ENCODE measurements around the gene PGM5.

Gene PGM5

GRCh38 chr9:68496356-68496755, 139.9 kb downstream of the PGM5 start:
- DNase-seq (ENCODE audit: low read depth): no peak

- DNase-seq (ENCODE audit: low read depth): no peak
Observed at GRCh38 chr9:68497629-68498028, 141.2 kb downstream of the PGM5 start.

- no peak for DNase-seq (ENCODE audit: low read depth)
Observed at GRCh38 chr9:68498816-68499215, 142.4 kb downstream of the PGM5 start.

DNA sequence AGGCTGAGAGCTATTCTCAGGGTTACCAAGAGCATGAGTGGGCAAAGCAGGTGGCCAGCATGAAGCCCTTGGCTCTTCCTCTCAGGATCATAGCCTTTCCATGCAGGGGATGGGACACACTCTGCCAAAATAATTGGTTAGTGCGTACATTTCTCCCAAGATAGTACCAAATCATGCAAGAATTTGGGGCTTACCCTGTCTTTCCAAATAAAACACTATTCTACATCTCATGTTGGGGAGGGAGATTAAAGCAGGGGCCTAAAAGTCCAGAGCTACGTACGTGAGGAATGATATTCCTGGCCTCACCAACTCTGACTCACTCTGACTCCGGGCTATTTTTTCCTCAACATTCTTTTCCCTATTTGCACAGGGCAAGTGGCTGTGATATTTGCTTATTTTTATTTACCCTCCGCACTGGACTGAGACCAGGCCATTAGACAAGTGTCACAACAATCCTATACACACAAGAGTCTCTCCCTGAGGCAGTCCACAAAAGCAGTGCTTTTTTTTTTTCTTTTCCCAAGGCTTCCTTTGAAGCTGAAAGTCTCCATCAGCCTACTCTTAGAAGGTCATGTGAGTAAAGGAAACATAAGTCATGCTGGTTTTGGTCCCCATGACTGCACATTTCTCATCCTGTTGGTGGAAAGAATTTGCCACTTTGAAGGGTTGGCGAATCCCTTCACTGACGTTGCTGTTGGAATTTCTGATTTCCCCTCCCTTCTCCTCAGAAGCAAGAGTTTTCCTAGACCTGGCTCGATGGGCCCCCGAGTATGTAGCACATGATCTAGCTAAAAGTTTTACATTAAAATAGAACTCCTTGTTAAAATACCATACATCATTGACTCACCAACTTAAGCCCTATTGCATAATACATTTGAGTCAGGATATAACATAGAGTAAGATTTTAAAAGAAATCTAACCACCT, 144.3 kb downstream of the PGM5 start:
- DNase-seq (ENCODE audit: low read depth): no peak

- DNase-seq (ENCODE audit: low read depth): no peak
Observed at GRCh38 chr9:68502279-68502678, 145.9 kb downstream of the PGM5 start.

DNA sequence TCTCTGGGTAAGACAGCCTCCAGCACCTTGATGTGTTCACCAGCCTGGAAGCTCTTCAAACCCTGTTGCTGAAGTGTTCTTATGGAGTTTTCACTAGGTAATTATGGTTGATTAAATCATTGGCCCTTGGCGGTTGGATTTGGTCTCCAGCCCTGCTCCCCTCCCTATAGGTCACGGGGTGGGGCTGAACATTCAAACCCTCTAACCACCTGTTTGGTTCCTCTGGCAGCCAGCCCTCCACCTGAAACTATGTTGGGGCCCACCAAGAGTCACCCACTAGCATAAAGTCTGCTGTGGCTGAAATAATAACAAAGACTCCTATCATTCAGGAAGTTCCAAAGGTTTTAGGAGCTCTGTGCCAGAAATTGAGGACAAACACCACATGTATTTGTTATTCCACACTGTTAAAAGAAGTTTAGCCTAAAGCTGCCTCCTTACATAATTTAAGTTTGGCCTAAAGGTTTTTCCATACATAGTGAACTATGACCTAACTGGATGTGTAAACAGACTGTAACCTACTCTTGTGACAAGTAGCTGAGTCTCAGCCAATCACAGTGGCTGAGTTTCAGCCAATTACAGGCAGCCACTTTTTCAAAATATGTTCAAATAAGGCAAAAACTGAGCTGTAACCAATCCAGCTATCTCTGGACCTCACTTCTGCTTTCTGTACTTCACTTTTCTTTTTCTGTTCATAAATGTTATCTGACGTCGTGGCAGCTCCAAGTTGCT, 149.4 kb downstream of the PGM5 start:
- DNase-seq (ENCODE audit: low read depth): no peak

DNA sequence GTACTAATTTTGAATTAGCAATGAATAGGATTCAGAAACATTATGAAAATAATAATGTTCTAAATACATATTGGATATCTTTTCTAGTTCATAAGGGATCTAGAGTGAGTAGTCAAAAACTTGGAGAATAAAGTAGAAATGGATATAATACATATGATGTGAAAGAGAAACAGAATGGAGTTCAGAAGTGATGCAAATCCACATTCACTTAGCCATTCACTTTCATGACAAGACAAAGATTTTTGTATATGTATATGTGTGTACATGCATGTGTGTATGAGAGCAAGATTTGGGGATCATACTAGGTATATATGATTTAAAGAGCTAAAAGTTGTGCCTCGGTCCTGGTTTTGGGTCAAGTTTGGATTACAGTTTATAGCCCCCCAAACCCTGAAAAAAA, 150.1 kb downstream of the PGM5 start:
- no peak for DNase-seq (ENCODE audit: low read depth)

GRCh38 chr9:68507130-68507805, 150.9 kb downstream of the PGM5 start:
- DNase-seq (ENCODE audit: low read depth): no peak

DNA sequence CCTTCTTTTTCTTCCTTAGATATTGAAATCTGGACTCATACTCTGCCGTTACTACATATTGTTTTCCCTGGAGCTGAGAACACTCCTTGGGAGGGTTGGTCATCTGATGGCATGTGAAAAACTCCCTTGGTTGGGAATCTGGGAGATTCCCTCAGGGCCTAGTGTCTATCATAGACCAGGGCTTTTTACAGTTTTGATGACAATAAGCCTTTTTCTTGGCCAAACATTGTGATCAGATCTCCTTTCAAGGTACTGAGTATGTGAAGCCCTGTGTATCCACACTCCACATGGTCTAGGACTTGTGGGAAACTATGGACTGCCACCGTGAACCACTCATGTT, 151.4 kb downstream of the PGM5 start:
- no peak for DNase-seq (ENCODE audit: low read depth)

DNA sequence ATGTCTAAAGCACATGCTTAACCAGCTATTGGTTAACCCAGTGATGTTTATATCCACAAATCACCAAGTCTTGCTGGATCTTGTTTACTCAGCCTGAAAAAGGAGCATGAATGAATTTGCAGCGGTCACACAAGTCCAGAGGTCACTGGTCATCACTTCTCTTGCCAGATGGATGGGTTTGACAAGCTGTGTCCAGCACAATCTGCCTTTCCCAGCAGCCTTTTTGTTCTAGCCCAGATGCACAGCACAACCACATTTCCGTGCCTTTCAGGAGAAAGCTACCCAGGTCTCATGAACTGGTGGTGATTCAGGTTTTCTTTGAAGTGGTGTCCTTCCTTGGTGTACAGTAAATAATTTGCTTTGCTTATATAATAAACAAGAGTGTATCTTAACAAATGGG, 152.1 kb downstream of the PGM5 start:
- no peak for DNase-seq (ENCODE audit: low read depth)

GRCh38 chr9:68509689-68510088, 153.3 kb downstream of the PGM5 start:
- no peak for DNase-seq (ENCODE audit: low read depth)

- DNase-seq (ENCODE audit: low read depth): no peak
Observed at GRCh38 chr9:68513385-68513784, 157.0 kb downstream of the PGM5 start.

GRCh38 chr9:68513981-68514380, 157.6 kb downstream of the PGM5 start:
- no peak for DNase-seq (ENCODE audit: low read depth)

DNA sequence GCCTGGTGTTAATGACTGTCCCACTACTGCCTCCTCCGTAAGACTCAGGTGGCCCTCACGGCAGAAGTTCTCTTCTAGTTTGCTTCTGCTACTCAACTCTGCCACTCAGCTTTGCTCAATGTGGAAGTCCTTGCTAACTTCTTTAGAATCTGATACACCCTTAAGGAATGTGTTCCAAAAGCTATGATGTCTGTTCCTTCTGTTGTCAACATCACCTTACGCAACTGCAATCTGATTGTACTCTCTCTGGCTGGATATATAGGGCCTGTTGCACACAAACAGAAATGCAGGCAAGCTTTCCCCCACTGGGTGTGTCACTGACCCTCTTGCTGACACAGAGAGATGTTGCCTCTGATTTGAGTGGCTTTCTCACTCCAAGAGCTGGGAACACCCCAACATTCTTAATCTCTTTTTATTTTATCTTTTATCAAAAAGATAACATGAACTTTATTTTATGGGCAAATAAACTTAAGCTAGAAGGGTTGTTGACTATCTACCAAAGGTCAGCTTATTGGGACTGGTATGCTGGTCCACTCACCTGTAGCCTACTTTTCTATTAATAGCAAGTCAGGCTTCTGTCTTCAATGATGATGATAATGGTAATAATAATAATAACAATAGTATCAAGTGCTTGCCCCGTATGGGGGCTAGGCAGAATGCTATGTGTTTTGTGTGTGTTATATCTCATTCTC, 159.1 kb downstream of the PGM5 start:
- no peak for DNase-seq (ENCODE audit: low read depth)

DNA sequence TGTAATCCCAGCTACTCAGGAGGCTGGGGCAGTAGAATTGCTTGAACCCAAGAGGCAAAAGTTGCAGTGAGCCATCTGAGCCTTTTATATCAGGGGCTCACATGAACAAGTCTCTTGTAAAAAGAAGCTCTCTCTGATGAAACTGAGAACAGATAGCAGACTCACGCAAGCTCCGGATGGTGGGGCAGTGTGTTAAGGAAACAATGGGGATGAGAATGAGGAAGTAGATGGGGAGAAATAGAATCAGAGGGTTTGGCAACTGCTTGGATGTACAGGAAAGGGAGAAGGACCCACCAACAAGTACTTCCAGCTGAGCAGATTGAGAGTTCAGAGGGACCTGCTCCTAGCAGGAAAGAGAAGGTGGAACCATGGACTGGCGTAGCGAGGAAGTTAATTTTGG, 165.7 kb downstream of the PGM5 start:
- no peak for DNase-seq (ENCODE audit: low read depth)

DNA sequence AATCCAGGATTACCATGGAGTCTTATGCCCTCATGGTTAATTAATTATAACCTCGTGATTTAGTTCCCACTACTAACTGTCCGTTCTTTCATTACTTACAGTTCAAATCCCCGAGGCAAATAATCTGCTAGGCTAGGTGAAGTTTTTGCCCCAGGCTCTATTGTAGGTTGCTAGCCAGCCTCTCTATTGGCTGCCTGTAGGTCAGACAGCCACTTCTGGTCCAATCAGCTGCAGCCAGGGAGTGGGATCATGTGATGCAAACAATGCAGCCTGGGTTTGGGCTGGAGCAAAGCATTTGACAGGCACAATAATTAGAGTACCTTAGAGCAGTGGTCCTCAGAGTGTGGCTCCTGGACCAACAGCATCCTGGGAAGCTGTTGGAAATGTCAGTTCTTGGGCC, 166.5 kb downstream of the PGM5 start:
- no peak for DNase-seq (ENCODE audit: low read depth)

DNA sequence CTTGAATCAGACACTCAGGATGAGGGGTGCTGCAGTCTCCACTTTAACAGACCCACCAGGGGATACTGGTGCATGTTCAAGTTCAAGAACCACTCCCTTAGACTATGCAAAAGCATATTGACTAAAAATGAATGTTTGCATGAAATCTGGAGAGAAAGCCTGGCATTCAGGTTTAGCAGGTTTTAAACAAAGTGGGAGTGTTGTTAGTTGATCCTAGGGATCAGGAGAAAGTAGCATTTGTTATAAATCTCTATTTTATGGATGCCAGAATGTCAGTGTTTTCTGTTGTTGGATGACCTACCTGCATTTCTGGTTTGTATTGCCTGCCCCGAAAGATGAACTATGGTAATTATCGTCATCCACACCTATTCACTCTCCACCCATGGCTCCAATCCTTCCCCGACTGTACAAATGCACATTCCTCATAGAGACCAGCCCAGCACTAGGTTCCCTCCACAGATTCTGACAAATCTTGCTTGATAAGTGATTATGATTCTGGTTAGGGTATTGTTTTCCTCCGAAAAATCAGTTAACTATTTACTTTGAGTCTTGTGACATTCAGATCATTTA, 167.0 kb downstream of the PGM5 start:
- DNase-seq (ENCODE audit: low read depth): no peak

DNA sequence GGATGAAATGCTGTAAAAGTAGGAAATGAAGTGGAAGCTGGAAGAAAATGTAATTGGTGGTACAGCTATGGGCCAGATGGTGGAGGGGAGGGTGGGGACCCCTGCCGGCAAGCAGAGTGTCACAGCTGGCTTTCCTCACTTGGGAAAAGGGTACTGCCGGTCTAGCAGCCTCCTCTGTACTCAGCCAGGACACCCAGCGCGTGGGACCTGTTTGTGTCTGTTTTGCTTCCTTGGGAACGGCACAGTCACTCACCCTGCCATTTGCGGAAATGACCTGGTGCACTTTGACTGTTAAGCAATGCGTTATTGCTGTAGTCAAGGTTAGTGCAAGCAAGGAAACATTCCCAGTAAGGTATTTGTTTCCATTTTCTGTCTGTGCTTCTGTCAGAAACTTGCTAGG, 174.2 kb downstream of the PGM5 start:
- DNase-seq (ENCODE audit: low read depth): no peak

- DNase-seq (ENCODE audit: low read depth): no peak
Observed at GRCh38 chr9:68532131-68532530, 175.7 kb downstream of the PGM5 start.

DNA sequence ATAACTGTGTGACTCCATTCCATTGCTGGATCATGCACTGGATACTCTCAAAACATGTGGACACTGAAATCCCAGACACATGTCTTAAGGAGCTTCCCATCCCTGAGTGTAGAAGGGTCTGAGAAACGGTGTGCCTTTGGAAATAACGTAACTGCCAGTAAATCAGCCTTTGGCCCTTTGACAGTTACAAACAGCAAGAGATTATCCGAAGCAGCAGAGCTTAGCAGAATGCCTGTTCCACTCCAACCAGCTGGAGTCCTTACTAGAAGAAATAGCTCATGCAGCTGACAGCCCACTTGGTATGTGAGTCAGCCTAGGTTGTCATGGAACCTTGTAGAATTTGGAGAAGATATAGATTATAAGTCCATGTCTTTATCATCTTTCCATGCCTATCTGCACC, 177.3 kb downstream of the PGM5 start:
- no peak for DNase-seq (ENCODE audit: low read depth)

DNA sequence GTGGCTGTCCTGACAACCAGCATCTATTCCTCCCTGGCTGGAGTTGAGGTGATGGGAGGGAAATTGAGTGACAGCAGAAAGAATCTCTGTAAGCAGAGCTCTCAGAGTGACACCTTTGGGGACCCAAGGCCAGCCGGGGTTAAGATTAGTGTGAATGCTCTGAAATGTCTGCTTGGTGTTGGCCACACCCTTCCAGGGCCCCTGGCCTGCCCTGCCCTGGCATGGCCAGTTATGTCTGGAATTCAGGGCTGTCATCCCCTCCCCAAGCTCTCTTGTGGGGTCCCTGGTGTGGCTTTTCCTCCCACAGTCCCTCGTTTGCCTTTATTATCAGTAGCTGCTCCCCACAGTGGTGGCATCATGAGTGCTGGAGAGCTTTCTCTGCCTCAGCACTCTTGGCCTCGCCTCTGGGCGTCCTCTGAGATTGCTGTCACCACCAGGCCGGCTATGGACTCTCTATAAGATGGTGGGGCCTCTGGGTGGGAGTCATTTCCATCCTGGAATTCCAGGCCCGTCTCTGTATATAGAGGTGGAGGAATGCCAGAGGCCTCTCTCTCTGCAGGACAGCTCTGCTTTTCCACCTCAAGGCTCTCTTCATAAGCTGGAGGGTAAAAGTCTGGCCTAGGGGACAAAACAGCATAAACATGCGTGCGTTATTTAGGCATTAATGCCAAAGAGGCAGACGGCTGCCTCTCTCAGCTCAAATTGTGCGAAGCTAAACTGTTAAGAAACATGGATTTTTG, 180.6 kb downstream of the PGM5 start:
- DNase-seq (ENCODE audit: low read depth): no peak

DNA sequence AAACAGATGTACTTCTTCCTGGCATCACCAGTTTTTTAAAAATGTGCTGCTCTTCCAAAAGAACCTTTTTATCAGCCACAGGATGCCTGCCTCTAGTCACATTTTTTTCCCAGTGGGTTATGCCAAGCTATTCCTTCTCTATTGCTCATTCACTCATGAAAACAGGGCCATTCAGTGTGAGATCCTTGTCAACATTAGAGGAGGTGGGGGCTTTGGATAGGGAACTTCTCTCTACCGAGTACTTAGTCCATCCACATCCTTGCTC, 181.1 kb downstream of the PGM5 start:
- no peak for DNase-seq (ENCODE audit: low read depth)

All from activated T-cell treated with anti-CD3 and anti-CD28 coated beads for 48 hours (primary cell).